ENCODE results near the gene ZNF865.

ZNF865 gene

GRCh38 chr19:55606471-55606787 is 982 bp downstream of the ZNF865 start:
- H3K27me3 Mint-ChIP-seq (ENCODE audit: low read depth): no peaks in the 10 kb centered on the region
- peak overlapping the region; percentile 94 for H3K27ac Mint-ChIP-seq
- H3K9me3 Mint-ChIP-seq: no peaks in the 10 kb centered on the region
- peaks cover 35% of the 10 kb centered on the region for H3K36me3 Mint-ChIP-seq (ENCODE audit: low read depth)
- H3K4me3 Mint-ChIP-seq: peak overlapping the region; percentile 93
- DNase-seq (ENCODE audit: low spot score): no peak
- H3K4me1 Mint-ChIP-seq (ENCODE audit: low read depth): peaks cover 34% of the 10 kb centered on the region

- no peaks in the 10 kb centered on the region for H3K9me3 Mint-ChIP-seq
- peaks cover 35% of the 10 kb centered on the region for H3K36me3 Mint-ChIP-seq (ENCODE audit: low read depth)
- DNase-seq (ENCODE audit: low spot score): no peak
- H3K27me3 Mint-ChIP-seq (ENCODE audit: low read depth): no peaks in the 10 kb centered on the region
- H3K4me3 Mint-ChIP-seq: peak overlapping the region; percentile 93
- peak overlapping the region; percentile 12 for H3K27ac Mint-ChIP-seq
- H3K4me1 Mint-ChIP-seq (ENCODE audit: low read depth): peaks cover 31% of the 10 kb centered on the region
Observed at GRCh38 chr19:55606817-55607216, 1.4 kb downstream of the ZNF865 start.

- no peak for DNase-seq (ENCODE audit: low spot score)
- H3K27me3 Mint-ChIP-seq (ENCODE audit: low read depth): no peaks in the 10 kb centered on the region
- H3K27ac Mint-ChIP-seq: no peak overlapping the region
- no peaks in the 10 kb centered on the region for H3K9me3 Mint-ChIP-seq
- H3K4me3 Mint-ChIP-seq: no peak overlapping the region
- H3K4me1 Mint-ChIP-seq (ENCODE audit: low read depth): peaks cover 26% of the 10 kb centered on the region
- H3K36me3 Mint-ChIP-seq (ENCODE audit: low read depth): peaks cover 33% of the 10 kb centered on the region
Observed at GRCh38 chr19:55609326-55609725, 3.9 kb downstream of the ZNF865 start.

- DNase-seq (ENCODE audit: low spot score): no peak
- Mint-ChIP-seq H3K27ac (peak overlapping the region; percentile 27), H3K27me3 (ENCODE audit: low read depth) (no peaks in the 10 kb centered on the region), H3K4me3 (no peak overlapping the region), H3K4me1 (ENCODE audit: low read depth) (peaks cover 16% of the 10 kb centered on the region), H3K36me3 (ENCODE audit: low read depth) (peaks cover 33% of the 10 kb centered on the region), H3K9me3 (no peaks in the 10 kb centered on the region)
Observed at GRCh38 chr19:55611300-55611982, 6.0 kb downstream of the ZNF865 start.

- Mint-ChIP-seq H3K27me3 (ENCODE audit: low read depth) (no peaks in the 10 kb centered on the region), H3K36me3 (ENCODE audit: low read depth) (peaks cover 31% of the 10 kb centered on the region), H3K27ac (no peak overlapping the region), H3K4me1 (ENCODE audit: low read depth) (peaks cover 9% of the 10 kb centered on the region), H3K9me3 (no peaks in the 10 kb centered on the region), H3K4me3 (no peak overlapping the region)
- no peak for DNase-seq (ENCODE audit: low spot score)
Observed at GRCh38 chr19:55611983-55612645, 6.7 kb downstream of the ZNF865 start.

- peaks cover 31% of the 10 kb centered on the region for H3K36me3 Mint-ChIP-seq (ENCODE audit: low read depth)
- DNase-seq (ENCODE audit: low spot score): no peak
- no peaks in the 10 kb centered on the region for H3K27me3 Mint-ChIP-seq (ENCODE audit: low read depth)
- H3K4me1 Mint-ChIP-seq (ENCODE audit: low read depth): peaks cover 4% of the 10 kb centered on the region
- no peak overlapping the region for H3K27ac Mint-ChIP-seq
- no peaks in the 10 kb centered on the region for H3K9me3 Mint-ChIP-seq
- H3K4me3 Mint-ChIP-seq: no peak overlapping the region
Observed at GRCh38 chr19:55613396-55613795, 7.9 kb downstream of the ZNF865 start.

GRCh38 chr19:55613930-55614710 is 8.7 kb downstream of the ZNF865 start:
- Mint-ChIP-seq H3K36me3 (ENCODE audit: low read depth) (peaks cover 29% of the 10 kb centered on the region), H3K4me1 (ENCODE audit: low read depth) (peaks cover 2% of the 10 kb centered on the region), H3K9me3 (no peaks in the 10 kb centered on the region), H3K27ac (no peak overlapping the region), H3K27me3 (ENCODE audit: low read depth) (no peaks in the 10 kb centered on the region), H3K4me3 (no peak overlapping the region)
- no peak for DNase-seq (ENCODE audit: low spot score)

GRCh38 chr19:55614711-55615542 is 9.5 kb downstream of the ZNF865 start:
- H3K9me3 Mint-ChIP-seq: no peaks in the 10 kb centered on the region
- DNase-seq (ENCODE audit: low spot score): no peak
- no peak overlapping the region for H3K27ac Mint-ChIP-seq
- peaks cover 2% of the 10 kb centered on the region for H3K4me1 Mint-ChIP-seq (ENCODE audit: low read depth)
- H3K36me3 Mint-ChIP-seq (ENCODE audit: low read depth): peaks cover 22% of the 10 kb centered on the region
- no peak overlapping the region for H3K4me3 Mint-ChIP-seq
- no peaks in the 10 kb centered on the region for H3K27me3 Mint-ChIP-seq (ENCODE audit: low read depth)

GRCh38 chr19:55615543-55616394 is 10.3 kb downstream of the ZNF865 start:
- Mint-ChIP-seq H3K9me3 (no peaks in the 10 kb centered on the region), H3K27me3 (ENCODE audit: low read depth) (no peaks in the 10 kb centered on the region), H3K36me3 (ENCODE audit: low read depth) (peaks cover 24% of the 10 kb centered on the region), H3K4me3 (no peak overlapping the region), H3K27ac (no peak overlapping the region), H3K4me1 (ENCODE audit: low read depth) (peaks cover 5% of the 10 kb centered on the region)
- no peak for DNase-seq (ENCODE audit: low spot score)

GRCh38 chr19:55616395-55616875 is 11.0 kb downstream of the ZNF865 start:
- no peaks in the 10 kb centered on the region for H3K9me3 Mint-ChIP-seq
- H3K4me1 Mint-ChIP-seq (ENCODE audit: low read depth): peaks cover 5% of the 10 kb centered on the region
- H3K27ac Mint-ChIP-seq: no peak overlapping the region
- no peak overlapping the region for H3K4me3 Mint-ChIP-seq
- DNase-seq (ENCODE audit: low spot score): no peak
- no peaks in the 10 kb centered on the region for H3K27me3 Mint-ChIP-seq (ENCODE audit: low read depth)
- H3K36me3 Mint-ChIP-seq (ENCODE audit: low read depth): peaks cover 23% of the 10 kb centered on the region

- H3K9me3 Mint-ChIP-seq: no peaks in the 10 kb centered on the region
- DNase-seq (ENCODE audit: low spot score): no peak
- no peak overlapping the region for H3K4me3 Mint-ChIP-seq
- H3K4me1 Mint-ChIP-seq (ENCODE audit: low read depth): peaks cover 5% of the 10 kb centered on the region
- no peak overlapping the region for H3K27ac Mint-ChIP-seq
- H3K27me3 Mint-ChIP-seq (ENCODE audit: low read depth): no peaks in the 10 kb centered on the region
- peaks cover 23% of the 10 kb centered on the region for H3K36me3 Mint-ChIP-seq (ENCODE audit: low read depth)
Observed at GRCh38 chr19:55617426-55617825, 12.0 kb downstream of the ZNF865 start.

- Mint-ChIP-seq H3K9me3 (no peaks in the 10 kb centered on the region), H3K4me3 (no peak overlapping the region), H3K27ac (no peak overlapping the region), H3K4me1 (ENCODE audit: low read depth) (peaks cover 7% of the 10 kb centered on the region), H3K36me3 (ENCODE audit: low read depth) (peaks cover 16% of the 10 kb centered on the region), H3K27me3 (ENCODE audit: low read depth) (no peaks in the 10 kb centered on the region)
- DNase-seq (ENCODE audit: low spot score): no peak
Observed at GRCh38 chr19:55618426-55618825, 13.0 kb downstream of the ZNF865 start.

- H3K27ac Mint-ChIP-seq: no peak overlapping the region
- no peaks in the 10 kb centered on the region for H3K27me3 Mint-ChIP-seq (ENCODE audit: low read depth)
- peaks cover 13% of the 10 kb centered on the region for H3K4me1 Mint-ChIP-seq (ENCODE audit: low read depth)
- peaks cover 3% of the 10 kb centered on the region for H3K9me3 Mint-ChIP-seq
- no peak for DNase-seq (ENCODE audit: low spot score)
- H3K4me3 Mint-ChIP-seq: no peak overlapping the region
- peaks cover 16% of the 10 kb centered on the region for H3K36me3 Mint-ChIP-seq (ENCODE audit: low read depth)
Observed at GRCh38 chr19:55619286-55619685, 13.8 kb downstream of the ZNF865 start.

All from T-helper 2 cell treated with Interferon-gamma antibody and Interleukin-4, amounts not matched to agents 5 μg/mL and 100 μg/mL, for 36 hours (primary cell).